GM10266 (cell line): ENCODE measurements around the gene ADARB2.

Experiments
- DNase-seq: peaks from one replicate; pipeline ENCODE4 v3.0.0; 2012; ENCODE audit errors: extremely low spot score
- CTCF ChIP-seq: IDR thresholded peaks from 2 replicates; pipeline ENCODE4 v1.5.1; 2012; ENCODE audit warnings: mild to moderate bottlenecking, low read depth; ENCODE audit not compliant: control insufficient read depth, insufficient read depth; ENCODE audit errors: missing control alignments

The ADARB2 gene

DNA sequence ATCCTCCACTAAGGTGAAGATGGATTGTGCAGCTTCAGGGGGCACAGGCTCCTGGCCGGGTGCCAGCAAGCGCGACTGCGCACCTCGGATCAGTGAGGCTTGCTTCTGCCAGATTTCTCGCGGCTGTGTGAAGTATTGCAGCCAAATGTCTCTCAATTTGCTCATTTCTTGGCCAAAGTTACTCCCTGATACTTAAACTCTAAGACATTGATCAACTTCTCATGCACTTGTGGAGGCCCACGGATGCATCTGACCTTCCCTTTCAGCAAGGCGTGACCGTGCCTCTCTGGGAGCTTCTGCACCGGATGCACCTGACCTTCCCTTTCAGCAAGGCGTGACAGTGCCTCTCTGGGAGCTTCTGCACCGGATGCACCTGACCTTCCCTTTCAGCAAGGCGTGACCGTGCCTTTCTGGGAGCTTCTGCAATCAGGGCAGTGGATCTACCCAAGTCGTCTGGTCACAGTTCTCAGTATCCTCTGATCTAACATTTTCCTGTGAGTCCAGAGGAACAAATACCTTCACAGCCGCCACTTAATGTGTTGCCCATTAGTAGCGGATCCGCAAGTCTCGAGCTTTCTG is 248.3 kb downstream of the ADARB2 start:
- TF ChIP-seq CTCF, result no peak
- DNase-seq, result no peak

DNA sequence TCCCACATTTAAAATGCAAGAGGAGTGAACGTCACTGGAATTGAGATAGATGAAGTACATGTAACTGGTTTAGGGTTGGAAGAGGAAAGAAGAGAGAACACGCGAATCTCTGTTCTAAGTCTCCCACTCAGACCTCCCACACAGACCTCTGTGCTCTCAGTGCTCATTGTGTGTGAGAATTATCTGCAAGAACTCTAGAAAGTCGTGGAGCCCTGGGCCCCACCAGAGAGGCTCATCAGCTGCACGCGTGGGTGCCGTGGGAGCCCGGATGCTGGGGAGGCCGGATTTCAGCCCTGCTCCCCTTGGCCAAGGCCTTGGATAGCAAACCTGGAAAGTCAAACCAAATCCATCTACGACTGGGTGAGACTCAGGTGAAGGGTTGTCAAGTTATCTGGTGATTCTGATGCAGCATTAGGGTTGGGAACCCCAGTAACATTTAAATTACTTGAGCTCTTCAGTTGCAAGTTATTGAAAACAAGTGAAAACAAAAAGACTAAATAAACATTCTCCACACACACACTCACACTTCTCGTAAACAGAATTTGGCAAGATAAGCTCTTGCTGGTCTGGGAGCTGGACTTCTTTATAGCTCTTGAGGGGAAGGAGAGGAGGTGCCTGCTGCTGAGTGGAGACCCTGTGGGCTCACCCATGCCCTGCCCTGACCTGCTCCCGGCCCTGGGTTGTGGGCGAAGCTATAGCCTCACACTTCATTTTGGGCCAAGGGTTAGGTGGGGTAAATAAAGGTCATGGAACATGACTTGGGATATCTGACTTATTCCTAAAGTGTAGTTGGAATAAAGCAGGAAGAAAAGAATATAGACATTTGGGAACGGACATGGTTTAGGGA is 250.3 kb downstream of the ADARB2 start:
- no peak for TF ChIP-seq CTCF
- no peak for DNase-seq

DNA sequence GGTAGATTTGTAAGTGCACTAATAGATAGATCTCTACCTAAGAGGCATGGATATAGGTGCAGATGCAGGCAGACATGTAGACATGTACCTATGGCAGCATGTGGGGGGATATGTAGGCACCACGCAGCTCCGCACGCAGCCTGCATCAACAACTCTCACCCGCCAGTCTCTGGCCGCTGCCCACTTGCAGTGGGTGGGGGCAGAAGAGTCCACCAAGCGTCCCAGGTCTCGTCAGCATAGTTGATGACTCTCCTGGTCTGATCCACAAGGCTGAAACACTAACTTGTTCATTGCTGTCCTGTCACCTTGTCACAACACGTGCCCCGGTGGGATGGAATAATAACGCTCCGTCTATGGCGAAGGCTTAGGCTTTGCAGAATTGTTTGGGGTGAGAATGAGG is 252.0 kb downstream of the ADARB2 start:
- TF ChIP-seq CTCF, result no peak
- DNase-seq, result no peak

GRCh38 chr10:1483826-1484225 is 253.5 kb downstream of the ADARB2 start:
- TF ChIP-seq CTCF, result no peak
- no peak for DNase-seq

DNA sequence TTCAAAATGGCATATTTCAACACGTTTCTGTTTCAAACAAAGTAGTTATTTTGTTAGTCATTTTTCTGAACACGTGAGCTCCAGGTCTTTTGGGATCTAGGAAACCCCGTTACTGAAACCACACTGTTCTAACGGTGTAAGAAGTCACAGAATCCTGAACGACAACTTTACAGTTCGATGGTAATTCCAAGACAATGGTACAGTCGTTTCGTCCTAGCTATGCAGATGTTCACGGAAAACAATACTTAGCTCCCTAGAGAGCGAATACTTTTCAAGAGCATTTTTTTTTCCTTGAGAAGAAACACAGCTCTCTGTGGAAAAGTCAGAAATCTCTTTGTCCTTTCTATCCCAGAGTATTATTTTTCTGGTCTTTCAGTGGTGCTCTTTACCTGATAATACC is 254.1 kb downstream of the ADARB2 start:
- no peak for TF ChIP-seq CTCF
- DNase-seq, result no peak

DNA sequence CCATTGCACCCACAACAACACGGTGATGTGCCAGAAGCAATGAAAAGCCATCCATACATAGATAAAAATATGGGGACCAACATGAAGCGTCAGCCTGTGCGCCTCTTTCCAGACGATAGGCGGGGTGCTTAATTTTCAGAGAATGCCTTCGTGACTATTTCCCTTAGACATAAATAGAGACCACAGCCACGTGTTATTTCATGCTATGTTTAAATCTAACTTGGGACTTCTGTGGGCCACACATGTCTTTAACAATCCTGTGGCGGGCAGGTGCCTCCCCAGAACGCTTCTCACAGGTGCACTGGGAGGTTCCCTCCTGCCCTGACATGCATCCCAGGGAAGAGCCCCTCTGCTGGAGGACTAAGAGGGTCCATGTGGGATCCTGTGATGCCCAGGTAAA is 259.7 kb downstream of the ADARB2 start:
- DNase-seq, result no peak
- TF ChIP-seq CTCF, result no peak

DNA sequence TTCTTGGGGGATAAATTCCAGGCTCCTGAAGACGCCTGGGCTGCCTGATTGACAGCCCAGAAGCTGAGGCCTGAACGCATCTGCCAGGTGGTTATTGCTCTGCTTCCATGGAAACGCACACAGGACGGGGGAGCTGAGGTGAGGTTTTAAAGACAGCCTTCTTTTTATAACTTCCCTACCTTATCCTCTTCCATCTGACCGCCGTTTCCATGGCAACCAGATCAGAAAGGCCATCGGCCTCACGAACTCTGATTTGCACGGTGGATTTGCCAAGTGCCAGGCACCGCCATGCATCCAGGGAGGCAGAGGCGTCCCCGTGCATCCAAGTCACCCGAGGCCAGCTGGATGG is 260.9 kb downstream of the ADARB2 start:
- TF ChIP-seq CTCF, result no peak
- DNase-seq, result no peak
